ENCODE measurements around the gene RNF126. TPM values are rescaled to one million over a fixed set of nuclear protein-coding genes. Genes with fewer than 3 reads are reported as not detected.
"Not testable (repeated sequence)": the region's sequence is repeated elsewhere in the genome, so short reads cannot be mapped to it uniquely, and the experiment has no call there.

The RNF126 gene
- total RNA-seq = 100 to 1,000 TPM; 106 to 108 TPM

DNA sequence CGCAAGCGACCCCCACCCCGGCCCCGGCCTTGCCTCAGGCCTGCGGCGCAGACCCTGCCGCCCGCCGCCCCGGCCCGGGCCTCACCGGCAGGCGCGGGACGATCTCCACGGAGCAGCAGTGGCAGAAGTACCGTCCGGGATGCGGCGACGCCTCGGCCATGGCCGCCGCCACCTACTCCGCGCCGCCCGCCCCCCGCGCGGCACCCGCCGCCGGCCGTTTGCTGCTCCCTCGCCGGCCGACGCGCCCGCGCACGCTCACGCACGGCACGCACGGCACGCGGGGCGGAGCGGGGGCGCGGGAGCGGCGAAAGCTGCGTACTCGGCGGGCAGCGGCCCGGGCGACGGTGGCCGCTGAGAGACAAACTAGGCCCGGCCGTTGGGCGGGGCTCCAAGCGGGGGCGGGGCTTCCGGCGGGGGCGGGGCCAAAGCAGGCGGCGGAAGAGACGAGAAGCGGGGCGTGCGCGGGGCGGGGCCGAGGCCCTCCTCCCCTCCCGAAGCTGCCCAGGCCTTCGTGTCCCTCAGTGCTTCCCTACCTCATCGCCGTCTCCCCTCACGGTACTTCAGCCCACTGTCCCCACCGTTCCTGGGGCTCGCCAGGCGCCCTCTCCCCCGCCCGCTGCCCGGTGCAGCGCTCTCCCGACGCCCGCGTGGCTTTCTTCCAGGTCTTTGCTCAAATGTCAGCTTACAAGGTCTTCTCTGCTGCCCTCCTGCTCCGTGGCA, at the start of gene RNF126:
Gene RNF126, minus strand, starts transcription at position 253 of the 720 bp plus-strand sequence. Its CDS starts 93 bp downstream, at position 160.
- Mint-ChIP-seq H3K4me3 (peak within 1 kb of the TSS; percentile 99), H3K27me3 (no peaks in the 10 kb centered on the region), H3K36me3 (peaks cover 24% of the 10 kb centered on the region), H3K4me1 (peaks cover 19% of the 10 kb centered on the region), H3K9me3 (no peaks in the 10 kb centered on the region), H3K27ac (peak within 1 kb of the TSS; percentile 97)
- DNase-seq = peak; percentile 91

GRCh38 chr19:711254-711653, 48.2 kb upstream of the RNF126 start:
- Mint-ChIP-seq H3K4me1 (no peaks in the 10 kb centered on the region), H3K4me3 (no peak overlapping the region), H3K9me3 (peaks cover 6% of the 10 kb centered on the region), H3K27ac (no peak overlapping the region), H3K36me3 (peaks cover 3% of the 10 kb centered on the region), H3K27me3 (peaks cover 55% of the 10 kb centered on the region)
- DNase-seq = no peak

DNA sequence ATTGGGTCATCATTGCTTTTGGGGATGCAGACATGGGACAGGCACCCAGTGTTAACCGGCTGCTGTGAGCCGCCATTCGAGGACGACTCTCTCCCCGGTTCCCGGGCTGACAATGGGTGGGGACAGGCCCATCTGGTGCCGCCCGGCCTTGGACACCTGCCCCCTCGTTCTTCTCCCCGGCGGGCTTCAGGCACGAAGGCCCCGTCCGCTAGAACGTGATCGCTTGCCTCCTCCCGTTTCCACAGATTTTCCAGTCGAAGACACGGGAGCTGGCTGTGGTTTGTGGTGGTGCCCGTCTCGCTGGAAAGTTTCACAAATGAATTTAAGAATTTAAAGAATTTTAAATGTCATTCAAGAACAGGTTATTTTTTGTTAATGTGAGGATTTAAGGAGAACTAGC, 47.8 kb upstream of the RNF126 start:
- no peaks in the 10 kb centered on the region for H3K4me1 Mint-ChIP-seq
- H3K9me3 Mint-ChIP-seq = peaks cover 6% of the 10 kb centered on the region
- no peak overlapping the region for H3K4me3 Mint-ChIP-seq
- peaks cover 54% of the 10 kb centered on the region for H3K27me3 Mint-ChIP-seq
- no peak for DNase-seq
- H3K27ac Mint-ChIP-seq = no peak overlapping the region
- peaks cover 3% of the 10 kb centered on the region for H3K36me3 Mint-ChIP-seq

DNA sequence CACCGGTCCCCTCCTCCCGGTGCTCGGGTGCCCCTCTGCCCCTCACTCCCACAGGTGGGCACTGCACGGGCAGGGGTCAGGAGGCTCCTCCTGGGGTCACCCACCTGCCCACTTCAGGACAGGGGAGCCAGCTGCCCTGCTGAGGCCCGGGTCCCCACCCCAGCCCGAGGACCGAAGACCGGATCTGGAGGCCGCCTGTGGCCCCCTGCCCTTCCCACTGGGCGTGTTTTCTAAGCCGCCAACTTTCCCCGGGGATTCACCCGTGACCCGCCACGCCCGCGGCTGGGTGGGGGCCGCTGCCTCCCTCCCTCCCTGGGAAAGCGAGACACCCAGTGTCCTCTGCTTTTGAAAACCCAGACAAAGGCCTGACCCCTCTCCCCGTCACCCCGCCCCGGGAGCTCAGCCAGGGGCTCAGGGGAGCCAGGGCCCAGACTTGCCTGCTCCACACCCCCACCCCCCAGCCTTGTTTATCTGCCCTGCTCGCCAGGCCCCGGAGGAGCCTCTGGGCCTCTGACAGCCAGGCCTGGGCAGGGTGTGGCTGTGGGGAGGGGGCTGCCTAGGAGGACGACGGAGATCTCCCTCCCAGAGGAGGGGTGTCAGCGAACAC, 47.1 kb upstream of the RNF126 start:
- no peak overlapping the region for H3K4me3 Mint-ChIP-seq
- peaks cover 52% of the 10 kb centered on the region for H3K27me3 Mint-ChIP-seq
- H3K4me1 Mint-ChIP-seq = no peaks in the 10 kb centered on the region
- no peak for DNase-seq
- H3K9me3 Mint-ChIP-seq = no peaks in the 10 kb centered on the region
- H3K27ac Mint-ChIP-seq = no peak overlapping the region
- no peaks in the 10 kb centered on the region for H3K36me3 Mint-ChIP-seq

GRCh38 chr19:709196-709964, 46.4 kb upstream of the RNF126 start:
- H3K36me3 Mint-ChIP-seq = no peaks in the 10 kb centered on the region

GRCh38 chr19:708154-709143, 45.4 kb upstream of the RNF126 start, which contains the start of gene PALM:
Gene PALM, plus strand, starts transcription at chr19:708935. Its CDS starts 212 bp downstream, at chr19:709147.
- H3K27me3 Mint-ChIP-seq = peaks cover 58% of the 10 kb centered on the region
- no peak for DNase-seq
- no peak within 1 kb of the TSS for H3K27ac Mint-ChIP-seq
- H3K36me3 Mint-ChIP-seq = no peaks in the 10 kb centered on the region
- H3K4me1 Mint-ChIP-seq = no peaks in the 10 kb centered on the region
- no peak within 1 kb of the TSS for H3K4me3 Mint-ChIP-seq
- no peaks in the 10 kb centered on the region for H3K9me3 Mint-ChIP-seq

More at GRCh38 chr19:709196-709964, 46.4 kb upstream of the RNF126 start:
- Mint-ChIP-seq H3K9me3 (no peaks in the 10 kb centered on the region), H3K27ac (no peak overlapping the region), H3K27me3 (peaks cover 53% of the 10 kb centered on the region), H3K4me3 (no peak overlapping the region), H3K4me1 (no peaks in the 10 kb centered on the region)
- no peak for DNase-seq

GRCh38 chr19:704447-704741, 41.4 kb upstream of the RNF126 start:
- Mint-ChIP-seq H3K27ac (no peak overlapping the region), H3K27me3 (peaks cover 52% of the 10 kb centered on the region), H3K4me3 (no peak overlapping the region), H3K9me3 (no peaks in the 10 kb centered on the region), H3K4me1 (no peaks in the 10 kb centered on the region), H3K36me3 (no peaks in the 10 kb centered on the region)
- no peak for DNase-seq

GRCh38 chr19:703651-704446, 40.8 kb upstream of the RNF126 start:
- Mint-ChIP-seq H3K4me1 (no peaks in the 10 kb centered on the region), H3K27me3 (peaks cover 55% of the 10 kb centered on the region), H3K9me3 (no peaks in the 10 kb centered on the region), H3K27ac (no peak overlapping the region), H3K36me3 (no peaks in the 10 kb centered on the region), H3K4me3 (no peak overlapping the region)
- DNase-seq = peak; percentile 61

- Mint-ChIP-seq H3K4me3 (no peak overlapping the region), H3K36me3 (no peaks in the 10 kb centered on the region), H3K4me1 (no peaks in the 10 kb centered on the region), H3K9me3 (no peaks in the 10 kb centered on the region), H3K27me3 (peaks cover 60% of the 10 kb centered on the region), H3K27ac (no peak overlapping the region)
- DNase-seq = no peak
Measured at GRCh38 chr19:703329-703650, 40.3 kb upstream of the RNF126 start.

DNA sequence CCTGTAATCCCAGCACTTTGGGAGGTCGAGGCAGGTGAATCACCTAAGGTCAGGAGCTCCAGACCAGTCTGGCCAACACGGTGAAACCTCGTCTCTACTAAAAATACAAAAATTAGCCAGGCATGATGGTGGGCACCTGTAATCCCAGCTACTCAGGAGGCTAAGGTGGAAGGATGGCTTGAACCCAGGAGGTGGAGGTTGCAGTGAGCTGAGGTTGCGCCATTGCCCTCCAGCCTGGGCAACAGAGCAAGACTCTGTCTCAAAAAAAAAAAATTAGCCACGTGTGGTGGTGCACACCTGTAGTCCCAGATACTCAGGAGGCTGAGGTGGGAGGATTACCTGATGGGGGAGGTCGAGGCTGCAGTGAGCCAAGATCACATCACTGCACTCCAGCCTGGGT, 39.8 kb upstream of the RNF126 start:
- not testable (repeated sequence) for H3K27ac Mint-ChIP-seq, H3K9me3 Mint-ChIP-seq, H3K4me3 Mint-ChIP-seq, DNase-seq, H3K4me1 Mint-ChIP-seq, H3K36me3 Mint-ChIP-seq
- peaks cover 61% of the 10 kb centered on the region for H3K27me3 Mint-ChIP-seq

- not testable (repeated sequence) for H3K27ac Mint-ChIP-seq, H3K4me1 Mint-ChIP-seq, H3K36me3 Mint-ChIP-seq, H3K4me3 Mint-ChIP-seq, DNase-seq, H3K9me3 Mint-ChIP-seq
- H3K27me3 Mint-ChIP-seq = peaks cover 59% of the 10 kb centered on the region
Measured at GRCh38 chr19:699885-700284, 36.9 kb upstream of the RNF126 start.

DNA sequence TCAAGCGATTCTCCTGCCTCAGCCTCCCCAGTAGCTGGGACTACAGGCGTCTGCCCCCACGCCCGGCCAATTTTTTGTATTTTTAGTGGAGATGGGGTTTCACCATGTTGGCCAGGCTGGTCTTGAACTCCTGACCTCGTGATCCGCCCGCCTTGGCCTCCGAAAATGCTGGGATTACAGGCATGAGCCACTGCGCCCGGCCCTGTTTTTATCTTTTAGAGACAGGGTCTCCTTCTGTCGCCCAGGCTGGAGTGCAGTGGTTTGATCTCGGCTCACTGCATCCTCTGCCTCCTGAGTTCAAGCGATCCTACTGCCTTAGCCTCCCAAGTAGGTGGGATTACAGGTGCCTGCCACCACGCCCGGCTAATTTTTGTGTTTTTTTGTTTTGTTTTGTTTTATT, 35.5 kb upstream of the RNF126 start:
- H3K4me1 Mint-ChIP-seq, H3K36me3 Mint-ChIP-seq, H3K27ac Mint-ChIP-seq, DNase-seq, H3K9me3 Mint-ChIP-seq, H3K4me3 Mint-ChIP-seq: not testable (repeated sequence)
- peaks cover 62% of the 10 kb centered on the region for H3K27me3 Mint-ChIP-seq

DNA sequence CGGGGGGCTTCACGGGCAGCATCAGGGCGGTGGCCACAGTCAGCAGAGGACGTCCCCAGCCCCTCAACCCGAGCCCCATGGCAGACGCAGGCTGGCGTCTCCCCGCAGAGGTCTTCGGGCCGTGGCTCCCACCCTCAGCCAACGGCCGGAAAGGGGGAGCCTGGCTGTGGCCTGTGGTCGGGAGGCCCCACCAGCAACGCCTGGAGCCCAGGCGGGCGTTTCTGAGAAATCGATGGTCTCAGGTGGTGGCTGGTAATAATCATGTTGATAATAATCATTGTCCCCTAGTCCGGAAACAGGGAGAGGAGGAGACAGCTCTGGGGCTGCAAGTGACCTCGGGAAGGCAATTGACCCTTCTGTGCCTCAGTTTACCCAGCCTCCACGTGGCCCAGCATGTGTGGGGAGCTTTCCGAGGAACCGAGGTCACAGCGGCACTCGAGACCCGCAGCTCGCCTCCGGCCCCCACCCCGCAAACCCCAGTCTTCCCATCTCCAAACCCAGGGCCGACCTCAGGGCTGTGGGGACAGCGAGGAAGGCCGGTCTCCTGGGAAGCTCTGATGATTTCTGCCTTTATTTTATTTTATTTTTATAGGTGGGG, 32.4 kb upstream of the RNF126 start, which contains the start of gene PRSS57:
Gene PRSS57, minus strand, starts transcription at position 101 of the 598 bp plus-strand sequence. Its CDS starts 22 bp downstream, at position 79.
- no peaks in the 10 kb centered on the region for H3K9me3 Mint-ChIP-seq
- H3K4me1 Mint-ChIP-seq = peaks cover 2% of the 10 kb centered on the region
- DNase-seq = no peak
- H3K4me3 Mint-ChIP-seq = no peak within 1 kb of the TSS
- peaks cover 46% of the 10 kb centered on the region for H3K27me3 Mint-ChIP-seq
- no peaks in the 10 kb centered on the region for H3K36me3 Mint-ChIP-seq
- H3K27ac Mint-ChIP-seq = no peak within 1 kb of the TSS
